NCI-H1417 (cell line): ENCODE data around the gene YWHAQ.

ENCODE experiments used
- DNase-seq, 3 experiments: peaks; one replicate each; lab custom pipeline; 2025; lab: John Stamatoyannopoulos, UW

Gene YWHAQ

DNA sequence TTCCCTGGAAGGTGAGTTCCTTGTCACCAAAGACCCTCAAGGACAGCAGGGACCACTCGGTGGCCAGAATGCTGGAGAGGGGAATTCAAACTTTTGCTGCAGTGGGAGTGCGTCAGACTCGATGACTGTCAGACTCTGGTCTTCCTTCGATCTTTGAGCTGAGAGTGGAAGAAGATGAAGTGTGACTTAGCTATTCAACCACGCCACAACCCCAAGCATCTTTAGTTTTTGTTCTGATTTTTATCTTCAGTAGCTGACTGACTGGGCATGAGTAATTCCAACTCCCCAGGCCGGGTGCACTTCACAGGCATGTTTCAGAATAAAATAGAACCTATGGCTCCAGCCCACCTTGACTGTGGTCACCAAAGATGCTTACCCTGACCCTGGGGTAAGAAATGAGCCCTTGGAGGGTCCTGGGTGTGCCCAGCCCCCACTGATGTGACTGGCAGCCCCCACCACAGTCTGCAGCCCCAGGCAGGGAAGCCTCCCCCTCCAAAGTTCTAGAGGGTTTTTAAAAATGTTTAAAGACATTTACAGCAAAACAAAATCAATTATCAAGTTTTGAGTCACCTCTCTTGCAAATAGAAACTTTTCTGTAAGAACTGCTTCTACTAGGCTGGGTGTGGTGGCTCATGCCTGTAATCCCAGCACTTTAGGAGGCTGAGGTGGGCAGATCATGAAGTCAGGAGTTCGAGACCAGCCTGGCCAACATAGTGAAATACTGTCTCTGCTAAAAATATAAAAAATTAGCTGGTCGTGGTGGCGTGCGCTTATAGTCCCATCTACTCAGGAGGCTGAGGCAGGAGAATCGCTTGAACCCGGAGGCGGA lies 24.9 kb upstream of the YWHAQ start:
- no peak for DNase-seq

DNA sequence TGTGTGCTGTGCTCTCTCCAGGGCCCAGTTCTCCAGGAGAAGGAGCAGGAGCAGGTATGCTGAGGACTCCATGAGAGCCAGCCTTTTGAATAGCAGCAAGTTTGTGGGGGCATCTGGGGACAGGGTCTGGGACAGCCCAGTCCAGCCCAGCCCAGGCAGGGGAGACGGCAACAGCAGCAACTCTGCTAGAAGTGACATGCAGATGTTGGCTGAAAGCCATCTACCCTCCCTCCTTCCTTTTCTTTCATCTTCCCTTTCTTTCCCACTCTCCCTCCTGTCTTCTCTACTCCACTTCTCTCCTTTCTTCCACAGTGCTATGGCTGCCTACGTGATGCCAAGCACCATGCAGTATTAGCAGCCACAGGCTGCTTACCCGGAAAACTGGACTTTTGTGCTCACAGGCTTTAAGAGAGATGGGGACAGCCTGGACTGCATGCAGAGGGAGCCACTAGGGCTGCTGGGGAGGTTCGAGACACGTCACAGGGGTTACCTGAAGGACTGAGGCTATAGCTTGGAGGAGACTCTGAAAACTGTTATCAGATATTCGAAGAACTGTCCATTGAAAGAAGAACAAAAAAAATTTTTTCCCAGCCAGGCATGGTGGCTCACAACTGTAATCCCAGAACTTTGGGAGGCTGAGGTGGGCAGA lies 23.8 kb upstream of the YWHAQ start:
- no peak for DNase-seq

DNA sequence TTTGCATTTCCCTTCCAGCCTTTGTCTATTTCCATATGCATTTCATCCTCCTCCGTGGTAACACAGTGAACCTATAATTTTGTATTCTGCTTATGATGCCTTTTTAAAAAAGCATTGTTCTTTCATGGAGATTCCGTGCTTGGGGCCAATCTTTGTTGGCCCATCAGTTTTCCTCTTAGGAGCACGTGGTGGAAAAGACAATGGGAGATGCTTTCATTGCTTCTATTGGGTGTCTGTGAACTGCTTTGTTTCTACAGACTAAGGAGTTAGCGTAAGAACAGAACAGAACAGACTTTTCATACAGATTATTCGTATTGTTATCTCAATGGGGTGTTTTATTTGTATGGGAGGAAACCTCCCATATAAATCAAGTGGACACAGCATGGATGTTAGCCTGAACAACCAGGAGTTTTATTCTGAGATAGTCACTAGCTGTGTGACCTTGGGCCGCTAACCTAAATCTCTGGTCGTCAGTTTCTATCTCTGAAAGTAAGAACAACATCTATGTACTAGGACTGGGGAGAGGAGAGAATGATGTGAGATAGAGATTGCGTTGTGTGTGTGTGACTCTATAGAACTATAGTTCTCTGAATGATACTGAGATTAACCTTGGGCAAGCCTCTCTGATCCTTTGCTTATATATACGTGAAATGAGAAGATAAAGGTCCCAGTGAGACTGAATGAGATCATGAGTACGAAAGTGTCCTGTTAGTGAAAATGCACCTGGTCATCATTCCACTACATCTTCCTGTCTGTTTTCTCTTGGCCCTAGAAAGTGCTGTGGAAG lies 22.9 kb upstream of the YWHAQ start:
- DNase-seq, result peak in 2 of 3 experiments; percentile 61 to 86

DNA sequence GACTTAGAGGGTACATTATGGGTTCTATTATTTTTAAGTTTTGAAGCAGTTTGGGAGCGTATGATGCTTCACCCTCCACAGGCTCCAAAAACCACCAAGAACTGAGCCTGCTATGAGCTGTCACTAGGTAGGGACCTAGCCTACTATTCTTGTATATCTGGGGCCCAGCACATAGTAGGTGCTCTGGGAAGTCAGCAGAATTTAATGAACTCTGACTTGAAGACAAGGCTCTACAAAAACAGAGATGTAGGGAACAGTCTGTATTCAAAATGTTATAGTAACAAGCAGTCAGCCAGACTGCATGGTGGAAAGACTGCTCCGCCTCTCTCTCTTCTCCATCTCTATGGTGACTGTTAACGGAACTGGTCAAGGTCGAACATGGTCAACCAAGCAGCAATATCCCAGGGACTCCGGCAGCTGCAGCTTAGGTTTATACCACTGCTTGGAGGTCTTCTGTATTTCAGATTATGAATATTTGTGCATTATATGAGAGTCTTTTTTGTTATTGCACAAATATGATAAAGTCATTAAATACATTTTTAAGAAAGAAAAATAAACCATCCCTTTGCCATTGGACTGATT lies 22.2 kb upstream of the YWHAQ start:
- peak in 2 of 3 experiments; percentile 61 to 86 for DNase-seq

- no peak for DNase-seq
Measured at GRCh38 chr2:9652267-9652666, 21.5 kb upstream of the YWHAQ start.

DNA sequence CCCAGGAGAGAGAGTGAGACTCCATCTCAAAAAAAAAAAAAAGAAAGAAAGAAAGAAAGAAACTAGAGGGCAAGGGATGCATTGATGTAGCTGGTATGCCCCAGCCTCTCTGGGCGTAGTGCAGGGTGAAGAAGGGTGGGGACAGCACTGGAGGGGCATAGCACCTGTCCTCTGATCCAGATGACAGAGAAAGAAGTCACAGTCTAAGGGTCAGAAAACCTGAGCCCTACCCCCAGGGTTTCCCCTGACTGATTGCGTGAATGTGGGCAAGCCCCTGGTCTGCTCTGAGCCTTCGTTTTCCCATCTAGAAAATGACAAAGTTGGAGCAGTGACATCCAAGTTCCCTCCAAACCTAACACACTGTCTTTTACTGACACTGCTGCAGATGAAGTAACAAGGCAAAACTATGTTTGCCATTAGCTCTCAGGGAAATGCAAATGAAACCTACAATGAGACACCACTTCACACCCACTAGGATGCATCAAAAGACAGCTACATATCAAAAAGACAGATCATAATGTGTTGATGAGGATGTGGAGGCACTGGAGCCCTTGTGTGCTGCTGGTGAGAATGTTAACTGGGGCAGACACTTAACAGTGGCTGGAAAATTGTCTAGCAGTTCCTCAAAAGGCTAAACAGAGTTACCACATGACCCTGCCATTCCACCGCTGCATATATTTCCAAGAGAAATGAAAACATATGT lies 19.5 kb upstream of the YWHAQ start:
- DNase-seq, result no peak

DNA sequence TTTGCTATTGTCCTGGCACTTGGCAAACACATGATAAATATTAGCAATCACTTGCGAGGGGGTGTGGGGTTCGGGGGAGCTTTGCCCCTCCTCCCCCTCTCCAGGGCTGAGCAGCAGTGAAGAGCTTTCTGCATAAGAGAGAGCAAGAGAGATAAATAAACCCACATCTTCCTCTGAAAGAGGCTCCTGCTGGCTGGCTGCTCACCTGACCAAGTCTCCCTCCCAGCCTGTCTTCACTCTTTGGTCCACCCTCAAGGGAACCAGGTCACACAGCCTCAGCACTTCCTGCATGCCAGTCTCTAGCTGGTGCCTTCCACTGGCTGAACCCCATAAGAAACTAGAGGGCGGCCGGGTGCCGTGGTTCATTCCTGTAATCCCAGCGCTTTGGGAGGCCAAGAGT lies 18.5 kb upstream of the YWHAQ start:
- DNase-seq, result peak in 1 of 3 experiments; percentile 77

DNA sequence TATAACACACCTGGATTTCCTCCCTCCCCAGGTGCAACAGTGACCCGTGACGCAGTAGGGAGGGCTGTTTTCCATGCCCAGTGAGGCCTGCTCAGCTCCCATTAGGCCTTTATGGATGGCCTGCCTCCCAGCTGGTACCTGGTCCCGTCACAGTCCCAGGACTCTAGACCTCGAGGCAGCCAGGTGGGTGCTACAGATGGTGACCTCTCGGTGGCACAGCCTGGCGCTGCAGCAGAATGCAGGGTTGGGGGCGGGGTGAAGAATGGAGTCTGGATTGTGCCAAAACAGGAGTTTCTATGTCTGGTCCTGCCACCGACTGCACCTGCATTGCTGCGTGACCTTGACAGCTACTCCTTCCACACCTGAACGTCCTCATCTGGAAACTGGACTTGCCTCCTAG lies 18.0 kb upstream of the YWHAQ start:
- DNase-seq, result peak; percentile 77 to 92 (median 78)

GRCh38 chr2:9647884-9648283 lies 17.1 kb upstream of the YWHAQ start:
- DNase-seq, result no peak

DNA sequence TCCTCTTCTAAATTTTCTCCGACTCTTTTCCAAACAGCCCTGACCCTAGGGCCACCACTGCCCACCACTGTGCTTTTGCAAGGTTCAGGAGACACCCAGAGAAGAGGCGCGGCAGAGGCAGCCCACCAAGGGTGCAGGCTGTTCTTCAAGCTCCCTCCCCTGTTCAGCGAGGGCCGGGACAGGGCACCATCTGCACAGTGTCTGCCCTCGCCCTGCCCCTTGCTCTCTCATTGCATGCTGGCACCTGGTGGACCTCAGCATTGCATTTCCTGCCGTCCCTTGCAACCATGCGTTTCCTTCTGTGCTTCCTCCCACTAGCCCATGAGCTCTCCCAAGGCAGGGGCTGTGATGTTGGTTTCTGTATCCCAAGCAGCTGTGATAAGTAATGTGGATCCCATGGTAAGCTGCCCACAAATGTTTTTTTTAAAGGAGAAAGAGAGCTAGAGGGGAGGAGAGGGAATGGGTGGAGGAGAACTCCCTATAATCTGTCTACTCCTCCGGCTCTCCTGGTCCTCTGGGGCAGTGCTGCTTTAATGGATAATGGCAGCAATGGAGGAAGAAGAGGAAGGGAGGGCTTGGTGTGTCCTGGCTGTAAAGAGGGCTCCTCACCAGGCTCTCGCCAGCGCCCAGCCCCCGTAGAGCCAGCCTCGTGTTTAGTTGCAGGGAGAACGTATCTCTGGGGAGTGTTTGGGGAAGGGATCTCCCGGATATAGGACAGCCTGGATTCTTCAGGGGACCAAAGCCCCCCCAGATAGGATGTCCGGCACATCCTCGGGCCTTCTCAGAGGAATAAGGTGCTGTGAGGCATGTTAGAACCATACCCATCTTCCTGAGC lies 15.6 kb upstream of the YWHAQ start:
- no peak for DNase-seq

DNA sequence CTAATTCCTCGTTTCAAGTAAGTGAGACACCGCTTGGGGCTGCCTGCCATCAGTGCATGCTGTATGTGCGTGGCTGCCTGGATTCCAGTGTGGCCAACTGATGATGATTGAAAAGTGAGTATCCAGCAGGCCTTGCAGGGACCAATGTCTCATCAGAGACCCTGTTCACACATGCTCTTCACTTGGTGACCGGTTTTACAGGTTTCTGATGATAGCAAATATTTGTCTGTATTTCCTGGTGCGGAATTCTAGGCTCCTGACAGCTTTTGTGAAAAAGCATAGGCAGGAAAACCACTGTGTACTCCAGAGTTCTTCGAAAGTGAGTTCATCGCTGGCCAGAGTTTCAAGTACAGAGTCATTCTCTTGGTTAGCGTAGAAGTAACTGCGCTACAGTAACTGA lies 13.8 kb upstream of the YWHAQ start:
- DNase-seq, result peak in 2 of 3 experiments; percentile 64 to 87

GRCh38 chr2:9644021-9644420 lies 13.2 kb upstream of the YWHAQ start:
- DNase-seq, result no peak

- no peak for DNase-seq
Measured at GRCh38 chr2:9641641-9642040, 10.8 kb upstream of the YWHAQ start.

DNA sequence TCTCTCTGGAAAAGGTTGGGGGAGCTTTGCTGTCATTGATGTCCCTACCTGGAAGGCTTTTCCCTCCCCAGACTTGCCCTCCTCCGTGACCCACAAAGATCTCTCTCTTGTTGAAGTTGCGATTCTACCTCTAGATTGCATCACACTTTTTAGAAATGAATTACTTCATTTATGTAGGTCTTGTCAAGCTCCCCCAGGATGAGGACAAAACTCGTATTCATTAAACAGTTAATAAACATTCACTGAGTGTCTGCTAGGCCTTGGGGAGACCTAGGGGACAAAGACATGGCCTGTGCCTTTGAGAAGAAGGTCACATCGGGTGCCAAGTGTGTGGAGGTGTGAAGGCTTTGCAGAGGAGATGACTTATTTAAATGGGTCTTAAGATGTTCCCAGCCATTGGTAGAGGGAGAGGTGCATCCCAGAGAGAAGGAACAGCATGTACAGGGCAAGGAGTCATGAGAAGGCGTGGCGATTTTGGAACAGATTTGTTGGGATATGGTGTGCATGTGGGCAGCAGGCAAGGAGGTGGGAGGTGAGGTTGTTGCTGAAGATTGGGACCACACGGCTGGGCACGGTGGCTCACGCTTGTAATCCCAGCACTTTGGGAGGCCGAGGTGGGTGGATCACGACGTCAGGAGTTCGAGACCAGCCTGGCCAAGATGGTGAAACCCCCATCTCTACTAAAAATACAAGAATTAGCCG lies 9.8 kb upstream of the YWHAQ start:
- no peak for DNase-seq

GRCh38 chr2:9639740-9640343 lies 9.0 kb upstream of the YWHAQ start:
- no peak for DNase-seq

- peak in 1 of 3 experiments; percentile 55 for DNase-seq
Measured at GRCh38 chr2:9639000-9639602, 8.3 kb upstream of the YWHAQ start.

GRCh38 chr2:9638532-9638931 lies 7.7 kb upstream of the YWHAQ start:
- DNase-seq, result peak in 2 of 3 experiments; percentile 38 to 71

DNA sequence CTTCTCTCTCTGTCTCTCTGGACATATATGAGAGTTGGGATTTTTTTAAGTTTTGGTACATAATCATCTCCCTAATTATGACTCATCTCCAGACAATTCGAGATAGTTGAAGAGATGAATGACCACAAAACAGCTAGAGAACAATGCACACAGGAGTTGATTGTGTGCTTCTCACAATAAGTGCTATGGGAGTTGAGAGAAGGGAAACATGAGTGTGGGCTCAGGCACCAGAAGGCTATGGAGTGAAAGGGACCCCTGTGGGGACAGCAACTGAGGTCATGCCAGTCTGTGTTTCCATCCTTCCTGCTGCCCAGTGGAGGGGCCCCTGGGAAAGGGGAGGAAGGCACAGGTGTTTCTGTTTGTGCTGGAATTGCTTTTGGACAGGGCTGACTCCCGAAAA lies 6.5 kb upstream of the YWHAQ start:
- DNase-seq, result peak in 1 of 3 experiments; percentile 29

- DNase-seq, result no peak
Measured at GRCh38 chr2:9634133-9634532, 3.3 kb upstream of the YWHAQ start.
